ENCODE measurements around the gene ZFYVE9.

DNA sequence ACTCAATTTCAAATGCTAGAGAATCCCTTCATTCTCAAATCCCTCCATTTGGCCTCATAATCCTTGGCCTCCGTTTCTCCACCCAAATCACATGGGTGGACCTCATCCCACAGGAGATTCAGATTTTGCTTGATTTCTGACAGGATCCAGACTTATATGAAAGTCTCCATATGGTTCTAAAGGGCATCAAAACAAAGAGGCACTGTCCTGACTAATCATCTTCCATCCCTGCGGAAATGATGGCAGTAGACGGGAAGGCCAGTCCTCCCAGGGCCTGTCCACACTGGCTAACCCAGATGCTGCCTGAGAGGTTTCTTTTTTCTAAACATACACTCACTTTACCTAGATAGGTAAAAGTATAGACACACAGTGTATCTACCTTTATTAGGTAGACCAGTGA, 243.5 kb downstream of the ZFYVE9 start:
- TF ChIP-seq CTCF (IDR thresholded peaks at IDR 0.05 in 4 of 5, conservative IDR thresholded peaks at IDR 0.05 in 1 of 5) (no peak), POLR2A (IDR thresholded peaks at IDR 0.05) (no peak)

All from gastrocnemius medialis (tissue), 4 donors.